Spleen (tissue), 11 donors: ENCODE results near the gene FOXP1. TPM values are rescaled to one million over a fixed set of nuclear protein-coding genes. Genes with fewer than 3 reads are reported as not detected.

ENCODE experiments used
- DNase-seq: peaks from one replicate; pipeline ENCODE4 v3.0.0-alpha.2; 2020
- H3K27ac ChIP-seq, 8 donors: fragments of 200-600 bp; sonication (generic) in 7 of 8; 1 replicate in 4 of 8; 2 replicates in 4 of 8; pipeline versions ENCODE4 v1.5.0 to v1.8.0; 2016 to 2021; ENCODE audit warnings: inconsistent platforms in 4 of 8, mild to moderate bottlenecking in 4 of 8, moderate library complexity in 1 of 8
- H3K27me3 ChIP-seq, 7 donors: fragments of 200-600 bp; sonication (generic) in 6 of 7; replicated peaks in 1 of 7; 1 replicate in 4 of 7; 2 replicates in 3 of 7; pipeline versions ENCODE4 v1.5.0 to v1.8.0; 2016 to 2021; ENCODE audit warnings: inconsistent platforms in 3 of 7, mild to moderate bottlenecking in 1 of 7
- H3K36me3 ChIP-seq, 6 donors: fragments of 200-600 bp; sonication (generic) in 5 of 6; 1 replicate in 4 of 6; 2 replicates in 2 of 6; pipeline versions ENCODE4 v1.5.0 to v1.8.0; 2016 to 2021; ENCODE audit warnings: inconsistent platforms in 2 of 6
- H3K4me1 ChIP-seq, 6 donors: fragments of 200-600 bp; sonication (generic) in 5 of 6; 1 replicate in 3 of 6; 2 replicates in 3 of 6; pipeline versions ENCODE4 v1.5.0 to v1.8.0; 2016 to 2021; ENCODE audit warnings: inconsistent platforms in 3 of 6
- H3K4me3 ChIP-seq, 8 donors: fragments of 200-600 bp; sonication (generic) in 7 of 8; 1 replicate in 4 of 8; 2 replicates in 4 of 8; pipeline versions ENCODE4 v1.5.0 to v1.8.0; 2016 to 2021; ENCODE audit warnings: inconsistent platforms in 4 of 8, mild to moderate bottlenecking in 4 of 8, moderate library complexity in 2 of 8
- H3K9me3 ChIP-seq, 8 donors: fragments of 200-600 bp; sonication (generic) in 7 of 8; 1 replicate in 4 of 8; 2 replicates in 4 of 8; pipeline versions ENCODE4 v1.5.0 to v1.8.0; 2016 to 2021; ENCODE audit warnings: inconsistent platforms in 4 of 8
- CTCF ChIP-seq, 11 experiments: fragments of 200-600 bp in 7 of 11; fragments of 450-650 bp in 4 of 11; sonication (generic) in 4 of 11; IDR thresholded peaks in 8 of 11; conservative IDR thresholded peaks in 3 of 11; 1 replicate in 7 of 11; 2 replicates in 4 of 11; pipeline versions ENCODE4 v1.4.0 to v1.8.0; 2016 to 2021; ENCODE audit warnings: antibody characterized with exemption in 11 of 11, inconsistent platforms in 4 of 11, mild to moderate bottlenecking in 1 of 11
- POLR2A ChIP-seq, 3 donors: fragments of 450-650 bp; IDR thresholded peaks; one replicate each; pipeline ENCODE4 v1.5.1; 2017; ENCODE audit warnings: antibody characterized with exemption in 3 of 3, mild to moderate bottlenecking in 1 of 3
- POLR2AphosphoS5 ChIP-seq, 3 donors: sonication (generic); formaldehyde crosslinking; IDR thresholded peaks; one replicate each; pipeline ENCODE4 v1.5.1; 2017; ENCODE audit warnings: antibody characterized with exemption in 3 of 3
- WGBS, 5 donors: extraction: QIAGEN DNeasy Blood & Tissue Kit in 3 of 5; methylation state at CpG; one replicate each; pipeline versions ENCODE4 v1.1.5 to v1.1.7; 2013 to 2018; 5-methylcytosine and 5-hydroxymethylcytosine counted together
- intact Hi-C: fragments of 100-400 bp; cut with DNase I; formaldehyde crosslinking; loops from one replicate; pipeline ENCODE4 v1.15.0; 2023; ENCODE audit warnings: low total_unique reads
- polyA plus RNA-seq, 3 donors: library from polyadenylated mRNA; stranded (reverse); fragments of 200-250 nt; gene quantifications; one replicate each; pipeline ENCODE4 v1.2.1, GENCODE V29; 2013
- total RNA-seq, 7 donors: library from RNA; depleted of rRNA in 3 of 7; stranded (reverse); fragments of >200 nt in 3 of 7; fragmentation: NEBNext Ultra II Directional in 4 of 7; extraction: Animal tissue kit (Norgen Biotek cat#: 25700) in 4 of 7; gene quantifications; one replicate each; pipeline versions ENCODE4 v1.1.0 to v1.2.1, GENCODE V29; 2016 to 2021
- donor health status: healthy with polysubstance abuse.
- donor health status: DM: no; HTN: no; CAD: no; lungs with moderate emphysema.
- donor health status: DM: no; HTN: no; CAD: no.
- donor health status: Bipolar disorder and iron deficiency.
- donor health status: healthy.
- donor health status: DM: no; HTN: no; CAD: no.
- donor health status: DM: yes; HTN: yes; CAD: no.

The FOXP1 gene
- total and polyA plus RNA-seq, 10 donors = 11.1 to 202 (median 153) TPM

GRCh38 chr3:71415681-71416122 is 167.8 kb downstream of the FOXP1 start:
- no peaks in the 10 kb centered on the region for H3K36me3 ChIP-seq
- no peak for TF ChIP-seq POLR2A (IDR thresholded peaks at IDR 0.05)
- TF ChIP-seq POLR2AphosphoS5 (IDR thresholded peaks at IDR 0.05) = no peak
- no peak for TF ChIP-seq CTCF (IDR thresholded peaks at IDR 0.05 in 8 of 11, conservative IDR thresholded peaks at IDR 0.05 in 3 of 11)
- no peaks in the 10 kb centered on the region for H3K27me3 ChIP-seq
- no peak for DNase-seq
- 48 to 75% (median 72%) methylated on average over 2 of the region's 2 CpGs for WGBS, 5 donors
- no peak overlapping the region for H3K4me3 ChIP-seq
- H3K27ac ChIP-seq = peak overlapping the region in 5 of 8 donors; percentile 23 to 73 (median 56)
- H3K4me1 ChIP-seq = peaks cover 0 to 77% (median 38%) of the 10 kb centered on the region in 6 donors
- intact Hi-C loops = no loop called here
- no peaks in the 10 kb centered on the region for H3K9me3 ChIP-seq

- Histone ChIP-seq H3K36me3 (no peaks in the 10 kb centered on the region), H3K27me3 (no peaks in the 10 kb centered on the region), H3K4me3 (no peak overlapping the region), H3K4me1 (peaks cover 0 to 77% (median 33%) of the 10 kb centered on the region in 6 donors), H3K9me3 (no peaks in the 10 kb centered on the region), H3K27ac (peak overlapping the region in 2 of 8 donors; percentile 25 to 56)
- intact Hi-C loops = no loop called here
- TF ChIP-seq POLR2AphosphoS5 (IDR thresholded peaks at IDR 0.05) = no peak
- no peak for TF ChIP-seq CTCF (IDR thresholded peaks at IDR 0.05 in 8 of 11, conservative IDR thresholded peaks at IDR 0.05 in 3 of 11)
- TF ChIP-seq POLR2A (IDR thresholded peaks at IDR 0.05) = no peak
- DNase-seq = no peak
- WGBS, 5 donors = 84 to 90% (median 86%) methylated on average over 15 of the region's 15 CpGs
Measured at GRCh38 chr3:71414189-71414927, 169.2 kb downstream of the FOXP1 start.

- intact Hi-C loops = no loop called here
- no peaks in the 10 kb centered on the region for H3K36me3 ChIP-seq
- H3K9me3 ChIP-seq = no peaks in the 10 kb centered on the region
- peak overlapping the region in 1 of 8 donors; percentile 25 for H3K27ac ChIP-seq
- H3K27me3 ChIP-seq = no peaks in the 10 kb centered on the region
- WGBS, 5 donors = 61 to 82% (median 67%) methylated on average over 3 of the region's 3 CpGs
- DNase-seq = no peak
- H3K4me1 ChIP-seq = peaks cover 0 to 77% (median 34%) of the 10 kb centered on the region in 6 donors
- no peak overlapping the region for H3K4me3 ChIP-seq
- no peak for TF ChIP-seq POLR2A (IDR thresholded peaks at IDR 0.05)
Measured at GRCh38 chr3:71413572-71413971, 170.0 kb downstream of the FOXP1 start.

GRCh38 chr3:71409352-71409751 is 174.2 kb downstream of the FOXP1 start:
- intact Hi-C loops = no loop called here
- Histone ChIP-seq H3K27me3 (no peaks in the 10 kb centered on the region), H3K27ac (no peak overlapping the region), H3K36me3 (no peaks in the 10 kb centered on the region), H3K4me1 (peaks cover 0 to 72% (median 13%) of the 10 kb centered on the region in 6 donors), H3K4me3 (no peak overlapping the region), H3K9me3 (no peaks in the 10 kb centered on the region)
- no peak for DNase-seq
- WGBS, 5 donors = 88 to 95% (median 94%) methylated on average over 1 of the region's 1 CpG
- TF ChIP-seq CTCF (IDR thresholded peaks at IDR 0.05 in 8 of 11, conservative IDR thresholded peaks at IDR 0.05 in 3 of 11) (no peak), POLR2AphosphoS5 (IDR thresholded peaks at IDR 0.05) (no peak), POLR2A (IDR thresholded peaks at IDR 0.05) (no peak)
